ENCODE measurements around the gene TYMP. TPM values are rescaled to one million over a fixed set of nuclear protein-coding genes. Genes with fewer than 3 reads are reported as not detected.

TYMP gene
- total and polyA plus RNA-seq, 2 donors (not counting 1 experiment from before 2014, with no cell fraction given), result 43.6 to 45.1 TPM

DNA sequence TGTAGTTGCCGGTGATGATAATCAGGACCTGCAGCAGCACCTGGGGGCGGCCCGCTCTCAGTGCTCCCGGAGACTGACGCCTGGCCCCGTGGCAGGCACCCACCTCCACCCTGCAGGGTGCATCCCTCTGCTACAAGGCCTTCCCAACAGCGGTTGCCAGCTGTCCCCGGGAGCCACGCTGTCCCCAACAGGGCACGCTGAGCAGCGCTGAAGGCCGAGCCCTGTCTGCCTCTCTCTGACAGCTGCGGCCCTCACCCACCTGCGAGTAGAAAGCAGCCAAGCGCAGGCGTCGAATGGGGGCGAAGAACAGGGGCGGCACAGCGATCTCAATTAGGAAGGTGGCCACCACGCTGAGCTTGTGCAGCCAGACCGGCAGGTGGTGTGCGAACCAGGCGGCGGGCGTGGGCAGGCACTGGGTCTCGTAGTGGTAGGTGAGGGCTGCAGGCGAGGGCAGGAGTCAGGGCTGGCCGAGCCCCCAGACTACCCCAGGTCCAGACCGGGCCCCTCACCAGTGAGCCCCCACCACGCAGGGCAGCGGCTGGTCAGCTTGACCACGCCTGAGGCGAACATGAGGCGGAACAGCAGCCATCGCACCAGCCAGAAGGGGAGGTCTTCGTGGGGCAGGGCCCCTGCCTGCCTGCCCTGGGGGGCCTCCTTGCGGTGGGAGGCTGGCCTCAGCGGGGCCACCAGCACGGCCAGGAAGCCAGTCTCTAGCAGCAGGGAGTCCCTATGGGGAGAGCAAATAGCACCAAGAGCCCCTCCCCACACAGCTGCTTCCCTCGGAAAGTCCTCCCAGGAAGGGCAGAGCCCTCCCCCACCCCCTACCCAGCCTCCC is 23.8 kb downstream of the TYMP start:
- H2AFZ ChIP-seq (ENCODE audit: insufficient read depth, low read depth, low read length, poor library complexity, severe bottlenecking), result no peak overlapping the region
- ATAC-seq (ENCODE audit: low read depth) (no peak), DNase-seq (peak; percentile 33)
- H3K4me1 ChIP-seq (ENCODE audit: control insufficient read depth in 2 of 2, insufficient read depth in 2 of 2, low read length in 2 of 2), result peaks cover 19 to 29% of the 10 kb centered on the region in 2 donors
- H3K4me3 ChIP-seq (ENCODE audit: control extremely low read depth in 1 of 5, extremely low read depth in 1 of 5, insufficient read depth in 1 of 5, low read depth in 2 of 5, low read length in 4 of 5), result peak overlapping the region in 1 of 5 experiments; percentile 90
- no peaks in the 10 kb centered on the region for H3K9me3 ChIP-seq (ENCODE audit: control extremely low read depth in 1 of 3, control insufficient read depth in 2 of 3, insufficient read depth in 1 of 3, low read length in 2 of 3)
- H3K4me1 Mint-ChIP-seq, result peaks cover 27% of the 10 kb centered on the region
- peaks cover 30% of the 10 kb centered on the region for H4K20me1 ChIP-seq (ENCODE audit: control insufficient read depth, insufficient read depth, low read length, poor library complexity, severe bottlenecking)
- ChIA-PET CTCF (interaction anchor here (0.9 to 5.8 kb wide), 2 partner anchors 19 to 79 kb away, joined by 5 to 71 read pairs; partner anchors contain the start of gene SCO2), POLR2A (interaction anchor here (0.5 to 1.1 kb wide), 3 partner anchors 13 to 109 kb away, joined by 3 to 7 read pairs (median 5); no protein-coding TSS in a partner anchor)
- H3K9ac ChIP-seq (ENCODE audit: low read length), result no peak overlapping the region
- no peaks in the 10 kb centered on the region for H3K27me3 Mint-ChIP-seq
- peaks cover 0 to 32% of the 10 kb centered on the region in 2 experiments for H3K36me3 ChIP-seq (replicated peaks in 1 of 2; ENCODE audit: control extremely low read depth in 1 of 2, control insufficient read depth in 1 of 2, extremely low read depth in 1 of 2, insufficient read depth in 2 of 2, low read length in 1 of 2)
- H3K9me3 Mint-ChIP-seq (ENCODE audit: insufficient read depth), result no peaks in the 10 kb centered on the region
- peak overlapping the region; percentile 95 for H3K4me3 Mint-ChIP-seq
- H3K27ac ChIP-seq (ENCODE audit: low read length in 2 of 2), result no peak overlapping the region
- peak overlapping the region; percentile 93 for H3K4me2 ChIP-seq (replicated peaks; ENCODE audit: low read depth, low read length, poor library complexity, severe bottlenecking)
- H3K79me2 ChIP-seq (ENCODE audit: control insufficient read depth, insufficient read depth, low read length), result peaks cover 46% of the 10 kb centered on the region
- TF ChIP-seq EZH2 (IDR thresholded peaks at IDR 0.05; ENCODE audit: borderline replicate concordance, insufficient read depth, low read depth, low read length, poor library complexity, severe bottlenecking) (no peak), CTCF (IDR thresholded peaks at IDR 0.05) (no peak)
- H3K27ac Mint-ChIP-seq, result no peak overlapping the region
- WGBS (ENCODE audit: insufficient coverage), result 96% methylated on average over 40 of the region's 41 CpGs
- no peaks in the 10 kb centered on the region for H3K27me3 ChIP-seq (replicated peaks in 1 of 4; ENCODE audit: control extremely low read depth in 1 of 4, control insufficient read depth in 3 of 4, insufficient read depth in 4 of 4, low read length in 3 of 4)
- intact Hi-C loops (cut with micrococcal nuclease), result loop anchor here (5.0 kb wide), 1 partner anchor 164 kb away; the partner anchor contains the start of gene PPP6R2

Data from B cell (primary cell).